Measurements from ENCODE around the gene SREBF1.

GRCh38 chr17:17826342-17826713 is 10.5 kb downstream of the SREBF1 start:
- no peak for TF ChIP-seq CTCF (conservative IDR thresholded peaks at IDR 0.05; ENCODE audit: low read depth in 2 of 2)
- TF ChIP-seq POLR2AphosphoS5 (IDR thresholded peaks at IDR 0.05; ENCODE audit: low read depth), result no peak
- no peak for TF ChIP-seq REST (IDR thresholded peaks at IDR 0.05; ENCODE audit: unreplicated experiment)
- TF ChIP-seq ZNF331 (CRISPR knock-in tag; IDR thresholded peaks at IDR 0.05; ENCODE audit: low read depth), result no peak
- TF ChIP-seq EZH2 (IDR thresholded peaks at IDR 0.05; ENCODE audit: low read depth, unreplicated experiment), result no peak
- no peak for TF ChIP-seq EZH2phosphoT487 (IDR thresholded peaks at IDR 0.05; ENCODE audit: unreplicated experiment)
- TF ChIP-seq STAT1 (IDR thresholded peaks at IDR 0.05; ENCODE audit: unreplicated experiment), result no peak
- TF ChIP-seq JUNB (IDR thresholded peaks at IDR 0.05; ENCODE audit: unreplicated experiment), result no peak
